ENCODE results near the gene KRTAP4-5.
"Not testable (repeated sequence)": the region's sequence is repeated elsewhere in the genome, so short reads cannot be mapped to it uniquely, and the experiment has no call there.

Gene KRTAP4-5

DNA sequence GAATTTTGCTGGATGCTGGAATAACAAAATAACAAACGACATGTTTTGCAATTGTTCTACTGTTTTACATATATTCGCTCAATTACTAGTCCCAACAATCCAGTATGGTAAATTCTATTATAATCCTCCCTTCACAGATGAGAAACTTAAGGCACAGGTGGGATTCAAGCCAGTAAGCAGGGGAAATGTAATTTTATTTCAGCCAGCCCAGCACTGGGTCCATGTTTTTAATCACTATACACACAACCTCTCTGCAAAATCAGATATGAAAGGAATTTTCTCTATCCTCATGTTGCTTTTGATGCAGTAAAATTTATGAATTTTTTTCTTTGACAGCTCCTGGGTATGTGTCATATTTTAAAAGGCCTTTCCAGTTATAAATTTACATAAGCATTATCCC lies 4.4 kb downstream of the KRTAP4-5 start:
- no peak for DNase-seq

DNA sequence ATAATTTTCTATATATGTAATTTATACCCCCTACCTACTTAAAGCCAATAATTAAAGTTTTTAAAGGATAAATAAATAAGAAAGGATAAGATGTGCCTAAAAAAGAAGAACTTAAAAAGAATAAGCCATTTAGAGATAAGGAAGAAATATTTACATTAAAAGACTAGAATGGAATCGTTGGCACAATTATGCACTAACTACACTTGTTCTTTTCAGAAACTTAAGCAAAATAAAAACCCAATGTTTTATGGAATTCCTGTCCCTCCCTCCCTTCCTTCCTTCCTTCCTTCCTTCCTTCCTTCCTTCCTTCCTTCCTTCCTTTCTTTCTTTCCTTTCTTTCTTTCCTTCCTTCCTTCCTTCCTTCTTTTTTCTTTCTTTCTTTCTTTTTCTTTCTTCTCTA lies 4.8 kb downstream of the KRTAP4-5 start:
- DNase-seq = no peak

DNA sequence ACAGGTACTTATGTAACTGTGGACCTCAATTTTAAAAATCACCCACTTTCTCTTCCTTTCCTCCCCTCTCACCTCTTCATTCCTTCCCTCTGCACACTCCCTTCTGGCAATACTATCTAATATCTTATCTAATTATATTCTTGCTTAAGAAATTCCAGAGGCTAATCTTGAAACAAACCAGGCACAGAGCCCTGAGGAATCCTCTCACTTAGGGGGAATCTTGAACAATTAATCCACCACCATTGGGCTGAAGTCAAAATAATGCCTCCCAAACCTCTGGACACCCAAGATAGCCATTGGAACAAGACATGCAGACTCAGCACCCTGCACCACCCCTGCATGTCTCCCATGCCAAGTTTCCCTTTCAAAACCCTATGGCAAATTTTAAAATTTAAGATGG lies 8.3 kb downstream of the KRTAP4-5 start:
- no peak for DNase-seq

DNA sequence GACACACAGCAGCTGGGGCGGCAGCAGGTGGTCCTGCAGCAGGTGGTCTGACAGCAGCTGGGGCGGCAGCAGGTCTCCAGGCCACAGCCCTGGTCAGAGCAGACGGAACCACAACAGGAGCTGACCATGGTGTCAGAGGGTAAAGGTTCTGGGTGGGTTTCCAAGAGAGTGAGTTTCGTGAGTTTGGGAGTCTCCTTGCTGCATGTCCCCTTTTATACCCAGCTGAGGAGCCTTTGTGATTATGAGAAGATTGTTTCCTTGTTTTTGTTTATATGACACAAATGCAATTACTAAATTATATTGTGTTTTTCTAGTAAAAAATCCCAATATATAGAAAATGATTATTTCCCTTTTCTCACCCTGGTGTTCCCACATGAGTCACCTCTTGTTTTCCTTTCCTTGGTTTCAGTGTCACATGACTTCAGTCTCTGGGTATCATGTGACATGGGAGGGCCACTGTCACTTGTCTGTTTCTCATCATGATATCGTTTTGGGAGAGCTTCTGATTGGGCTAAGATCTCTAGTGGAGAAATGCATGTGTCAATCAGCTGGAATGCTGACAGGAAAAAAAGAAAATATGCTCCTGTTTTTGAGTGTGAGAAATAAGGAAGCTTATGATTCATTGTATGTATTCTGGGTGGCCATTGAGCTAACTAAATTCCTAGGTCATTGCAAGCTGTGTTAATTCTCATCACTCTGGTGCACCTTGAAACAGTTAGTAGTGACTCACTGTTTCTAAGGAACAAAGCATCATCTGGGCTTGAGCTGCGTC lies 9.1 kb downstream of the KRTAP4-5 start, which contains the start of gene KRTAP4-6:
Gene KRTAP4-6 (minus strand): TSS at position 185 of the 772 bp plus-strand sequence. CDS start 57 bp downstream, at position 128.
- DNase-seq = no peak

DNA sequence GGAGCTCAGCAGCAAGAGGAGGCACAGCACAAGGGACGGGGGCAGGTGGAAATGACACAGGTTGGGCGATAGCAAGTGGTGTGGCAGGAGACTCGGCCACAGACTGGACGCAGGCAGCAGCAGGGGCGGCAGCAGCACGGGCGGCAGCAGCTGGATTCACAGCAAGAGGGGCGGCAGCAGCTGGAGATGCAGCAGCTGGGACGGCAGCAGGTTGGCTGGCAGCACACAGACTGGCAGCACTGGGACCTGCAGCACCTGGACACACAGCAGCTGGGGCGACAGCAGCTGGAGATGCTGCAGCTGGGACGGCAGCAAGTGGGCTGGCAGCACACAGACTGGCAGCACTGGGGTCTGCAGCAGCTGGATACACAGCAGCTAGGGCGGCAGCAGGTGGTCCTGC lies 9.8 kb downstream of the KRTAP4-5 start:
- not testable (repeated sequence) for DNase-seq

DNA sequence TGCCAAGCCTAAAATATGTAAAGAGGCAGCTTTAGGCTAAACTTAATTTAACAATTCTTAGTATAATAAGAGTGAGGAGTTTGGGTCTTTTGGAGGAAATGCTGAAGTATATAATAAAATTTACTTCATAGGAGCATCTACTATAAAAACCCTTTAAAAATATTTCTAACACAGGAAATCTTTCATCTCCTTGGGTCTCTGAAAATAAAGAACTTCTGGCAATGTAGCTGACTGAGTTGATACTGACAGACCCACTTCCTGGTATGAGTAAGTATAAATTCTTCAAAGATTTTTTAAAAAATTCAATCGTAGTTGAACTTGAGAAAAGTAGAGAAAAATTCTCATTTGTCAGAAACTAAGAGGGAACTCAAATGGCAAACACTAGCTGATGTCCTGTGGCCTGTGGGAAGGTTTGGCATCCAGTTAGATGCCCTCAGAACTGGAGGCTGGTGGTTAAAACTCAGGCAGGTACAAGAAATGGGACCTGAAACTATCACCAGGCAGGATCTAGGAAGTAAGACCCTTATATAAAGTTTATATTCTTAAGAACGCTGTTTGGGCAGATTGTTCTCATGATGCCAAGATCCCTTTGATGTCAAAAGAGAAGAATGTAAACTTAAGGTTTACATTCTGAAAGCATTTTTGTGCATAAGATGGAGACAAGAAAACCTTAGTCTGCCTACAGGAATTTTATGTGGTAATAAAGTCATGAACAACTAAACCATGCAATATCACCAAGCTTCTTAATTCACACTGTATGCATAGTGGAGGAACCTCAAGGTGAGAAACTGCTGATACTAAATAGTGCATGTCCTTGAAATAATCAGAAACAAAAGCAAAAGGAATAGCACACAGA lies 15.5 kb downstream of the KRTAP4-5 start:
- DNase-seq = no peak

DNA sequence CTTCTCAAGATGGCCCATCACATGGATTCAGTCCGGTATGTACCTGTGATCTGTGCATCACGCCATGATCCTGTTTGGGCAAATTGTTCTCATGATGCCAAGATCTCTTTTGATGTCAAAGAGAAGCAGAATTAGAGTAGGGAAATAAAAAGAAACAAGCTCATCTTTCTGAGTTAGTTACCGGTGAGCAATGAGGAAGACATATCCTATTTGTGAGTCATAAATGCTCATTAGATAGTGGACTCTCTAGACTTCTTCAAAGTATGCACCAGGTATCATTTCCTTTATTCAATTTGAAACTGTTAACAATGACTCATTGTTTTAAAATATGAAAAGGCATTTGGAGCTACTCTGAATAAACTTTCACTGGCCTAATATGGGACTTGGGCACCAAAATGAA lies 17.6 kb downstream of the KRTAP4-5 start:
- DNase-seq = no peak

DNA sequence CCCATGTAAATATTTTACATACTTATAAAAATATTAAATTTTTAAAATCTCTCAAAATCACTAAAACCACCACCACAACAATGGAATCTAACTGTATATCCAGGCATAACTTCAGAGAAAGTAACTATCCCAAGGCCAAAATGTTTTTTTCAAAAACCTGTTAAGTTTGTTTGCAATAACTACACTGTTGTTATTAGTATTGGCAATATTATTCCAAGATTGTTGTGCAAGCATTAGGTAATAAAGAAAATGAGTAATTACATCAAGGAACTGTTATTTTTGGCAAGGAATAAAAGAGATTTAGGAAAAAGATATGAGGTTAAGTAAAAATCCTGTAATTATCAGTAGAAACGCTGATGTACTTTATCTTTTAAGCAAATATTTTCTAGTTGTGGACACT lies 22.3 kb downstream of the KRTAP4-5 start:
- no peak for DNase-seq

DNA sequence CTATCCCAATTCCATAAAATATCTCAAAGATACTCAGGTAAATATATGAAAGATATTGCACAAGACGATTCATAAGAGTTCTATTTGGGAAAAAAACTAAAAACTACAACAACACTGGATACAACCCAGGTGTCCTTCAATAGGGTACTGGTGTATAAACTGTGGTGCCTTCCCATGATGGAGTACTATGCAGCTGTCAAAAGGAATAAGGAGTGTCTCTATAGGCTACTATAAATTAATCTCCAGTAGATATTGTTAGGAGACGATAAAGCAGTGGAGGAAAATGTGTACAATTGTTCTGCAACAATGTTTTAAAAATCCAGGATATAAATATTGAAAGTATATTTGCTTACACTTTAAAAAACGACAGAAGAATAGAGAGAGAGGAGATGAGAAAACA lies 23.2 kb downstream of the KRTAP4-5 start:
- DNase-seq = no peak

DNA sequence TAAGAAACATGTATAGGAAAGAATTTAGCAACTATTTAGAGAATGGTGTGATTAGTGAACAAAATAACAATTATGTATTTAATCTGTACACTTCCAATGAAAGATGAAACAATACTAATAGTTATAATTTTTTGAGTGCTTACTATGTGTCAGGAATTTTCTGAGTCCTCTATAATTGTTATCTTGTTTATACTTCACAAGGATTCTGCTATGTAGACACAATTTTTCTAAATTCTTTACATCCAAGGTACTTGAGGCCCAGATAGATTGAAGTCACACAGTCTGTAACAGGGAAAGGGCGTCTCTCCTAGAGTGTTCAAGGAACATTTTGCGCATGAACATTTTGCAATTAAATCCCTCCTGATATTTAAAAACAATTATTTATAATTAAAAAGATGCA lies 24.6 kb downstream of the KRTAP4-5 start:
- no peak for DNase-seq

DNA sequence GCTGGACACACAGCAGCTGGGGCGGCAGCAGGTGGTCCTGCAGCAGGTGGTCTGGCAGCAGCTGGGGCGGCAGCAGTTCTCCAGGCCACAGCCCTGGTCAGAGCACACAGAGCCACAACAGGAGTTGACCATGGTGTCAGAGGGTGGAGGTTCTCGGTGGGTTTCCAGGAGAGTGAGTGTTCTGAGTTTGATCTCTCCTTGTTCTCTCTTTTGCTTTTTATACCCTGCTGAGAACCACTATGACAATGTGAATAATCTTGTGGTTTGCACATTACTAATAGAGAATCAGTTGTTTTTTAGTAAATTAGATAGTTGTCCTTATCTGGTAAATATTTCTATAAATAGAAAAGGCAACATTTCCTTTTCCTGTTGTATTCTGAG lies 25.6 kb downstream of the KRTAP4-5 start, which contains the start of gene KRTAP4-12:
Gene KRTAP4-12 (minus strand): TSS at position 192 of the 381 bp plus-strand sequence. CDS start 60 bp downstream, at position 132.
- DNase-seq = not testable (repeated sequence)

DNA sequence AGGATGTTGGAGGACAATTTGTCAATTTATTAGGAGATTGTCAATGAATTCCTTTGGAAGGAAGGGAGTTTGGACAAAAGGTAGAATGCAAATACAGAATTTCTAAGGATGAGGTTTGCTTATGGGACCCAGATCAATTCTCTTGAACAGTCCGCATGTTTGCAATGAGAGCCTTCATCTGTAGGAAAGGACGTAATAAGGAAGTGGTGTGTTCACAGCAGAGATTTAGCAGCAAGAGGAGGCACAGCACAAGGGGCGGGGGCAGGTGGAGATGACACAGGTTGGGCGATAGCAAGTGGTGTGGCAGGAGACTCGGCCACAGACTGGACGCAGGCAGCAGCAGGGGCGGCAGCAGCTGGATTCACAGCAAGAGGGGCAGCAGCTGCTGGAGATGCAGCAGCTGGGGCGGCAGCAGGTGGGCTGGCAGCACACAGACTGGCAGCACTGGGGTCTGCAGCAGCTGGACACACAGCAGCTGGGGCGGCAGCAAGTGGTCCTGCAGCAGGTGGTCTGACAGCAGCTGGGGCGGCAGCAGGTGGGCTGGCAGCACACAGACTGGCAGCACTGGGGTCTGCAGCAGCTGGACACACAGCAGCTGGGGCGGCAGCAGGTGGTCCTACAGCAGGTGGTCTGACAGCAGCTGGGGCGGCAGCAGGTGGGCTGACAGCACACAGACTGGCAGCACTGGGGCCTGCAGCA lies 26.2 kb downstream of the KRTAP4-5 start:
- not testable (repeated sequence) for DNase-seq

DNA sequence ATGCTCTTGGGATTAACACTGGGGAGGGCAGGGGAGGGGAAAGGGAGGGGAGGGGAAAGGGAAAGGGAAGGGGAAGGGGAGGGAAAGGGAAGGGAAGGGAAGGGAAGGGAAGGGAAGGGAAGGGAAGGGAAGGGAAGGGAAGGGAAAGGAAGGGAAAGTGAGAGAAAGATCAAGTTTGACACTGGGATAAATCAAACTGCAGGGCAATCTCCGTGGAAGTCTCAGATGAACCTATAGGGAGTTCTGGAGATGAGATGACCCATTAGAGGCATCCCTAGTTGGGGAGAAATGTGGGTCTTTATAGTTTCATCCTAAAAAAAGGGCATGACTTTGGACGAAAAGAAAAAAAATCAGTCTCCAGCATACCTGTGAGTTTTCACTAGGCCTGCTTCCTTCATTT lies 27.9 kb downstream of the KRTAP4-5 start:
- DNase-seq = no peak

DNA sequence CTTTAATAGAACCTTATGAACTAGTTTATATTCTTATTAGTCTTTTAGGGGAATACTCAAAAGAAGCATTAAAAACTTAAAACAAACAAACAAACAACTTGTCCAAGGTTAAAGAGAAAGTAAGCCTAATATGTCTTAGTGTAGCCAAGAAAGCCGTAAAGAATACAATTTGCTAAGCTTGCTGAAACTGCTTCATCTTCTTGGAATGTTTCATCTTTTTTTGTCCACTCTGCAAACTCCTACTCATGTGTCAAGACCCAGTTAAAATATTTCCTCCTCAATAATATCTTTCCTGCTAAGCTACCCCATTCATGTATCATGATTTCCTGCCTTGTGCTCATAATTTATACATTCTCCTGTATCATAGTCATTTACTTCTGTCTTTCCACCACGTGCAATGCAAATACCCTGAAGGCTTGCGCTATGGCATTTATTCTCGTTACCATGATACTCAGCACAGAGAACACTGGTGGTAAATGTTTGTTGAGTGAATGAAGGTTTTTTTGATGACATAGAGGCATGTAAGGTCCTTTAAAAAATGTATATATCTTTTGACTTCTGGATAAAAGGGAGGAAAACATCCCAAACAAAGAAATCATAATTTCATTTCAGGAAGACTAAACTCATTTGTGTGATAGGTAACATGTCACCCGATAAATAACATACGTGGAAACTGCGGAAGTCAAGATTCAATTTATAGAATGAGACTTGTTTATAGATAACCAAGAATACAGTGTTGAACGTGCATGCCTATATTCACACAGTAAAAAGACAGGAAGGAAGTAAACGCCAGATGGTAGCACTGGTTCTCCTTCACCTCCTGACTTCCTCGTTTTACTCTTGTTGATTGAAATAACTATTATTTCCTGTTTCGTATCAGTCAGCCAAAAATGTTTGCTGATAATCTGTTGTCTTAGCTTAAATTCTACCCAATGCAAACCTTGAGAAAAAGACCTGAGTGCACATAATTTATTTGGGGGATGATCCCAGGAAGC lies 29.6 kb downstream of the KRTAP4-5 start:
- DNase-seq = not testable (repeated sequence)

DNA sequence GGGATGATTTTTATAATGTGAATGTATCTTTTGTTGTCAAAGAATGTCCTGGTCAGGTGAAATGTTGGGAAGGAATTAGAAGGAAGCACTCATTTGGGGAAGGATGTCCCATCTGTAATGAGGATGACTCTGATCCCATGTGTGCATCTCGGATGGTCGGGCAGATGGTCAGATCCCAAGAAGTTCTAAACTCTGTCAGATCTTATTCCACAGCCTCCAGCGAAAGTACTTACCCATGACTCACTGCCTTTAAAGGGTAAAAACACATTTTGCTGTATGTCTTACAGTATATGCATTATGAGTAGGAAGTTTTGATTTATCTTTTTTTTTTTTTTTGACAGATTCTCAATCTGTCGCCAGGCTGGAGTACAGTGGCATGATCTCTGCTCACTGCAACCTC lies 30.9 kb downstream of the KRTAP4-5 start:
- no peak for DNase-seq

DNA sequence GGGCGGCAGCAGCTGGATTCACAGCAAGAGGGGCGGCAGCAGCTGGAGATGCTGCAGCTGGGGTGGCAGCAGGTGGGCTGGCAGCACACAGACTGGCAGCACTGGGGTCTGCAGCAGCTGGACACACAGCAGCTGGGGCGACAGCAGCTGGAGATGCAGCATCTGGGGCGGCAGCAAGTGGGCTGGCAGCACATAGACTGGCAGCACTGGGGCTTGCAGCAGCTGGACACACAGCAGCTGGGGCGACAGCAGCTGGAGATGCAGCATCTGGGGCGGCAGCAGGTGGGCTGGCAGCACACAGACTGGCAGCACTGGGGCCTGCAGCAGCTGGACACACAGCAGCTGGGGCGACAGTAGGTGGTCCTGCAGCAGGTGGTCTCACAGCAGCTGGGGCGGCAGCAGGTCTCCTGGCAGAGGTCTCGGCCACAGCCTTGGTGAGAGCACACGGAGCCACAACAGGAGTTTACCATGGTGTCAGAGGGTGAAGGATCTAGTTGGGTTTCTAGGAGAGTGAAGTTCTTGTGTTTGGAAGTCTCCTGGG lies 31.7 kb downstream of the KRTAP4-5 start, which contains the start of gene KRTAP4-11:
Gene KRTAP4-11 (minus strand): TSS at position 528 of the 541 bp plus-strand sequence. CDS start 58 bp downstream, at position 470.
- not testable (repeated sequence) for DNase-seq

DNA sequence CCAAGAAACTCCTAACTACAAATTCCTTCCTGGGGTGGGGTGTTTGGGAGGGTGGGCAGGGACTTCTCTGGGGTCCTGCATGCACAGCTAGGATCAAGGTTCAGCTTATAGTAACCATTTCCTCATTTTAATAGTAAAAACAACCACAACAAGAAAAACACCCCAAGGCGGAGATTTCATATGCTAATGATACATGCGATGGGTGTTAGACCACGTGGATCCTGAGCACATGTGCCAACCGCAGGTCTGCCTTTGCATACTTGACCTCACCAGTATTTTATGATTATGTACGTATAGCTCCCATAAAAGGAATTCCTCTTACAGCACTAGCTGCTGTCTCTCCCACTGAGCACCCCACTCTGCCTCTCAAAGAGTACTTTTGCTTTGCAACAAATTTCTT lies 33.3 kb downstream of the KRTAP4-5 start:
- no peak for DNase-seq

DNA sequence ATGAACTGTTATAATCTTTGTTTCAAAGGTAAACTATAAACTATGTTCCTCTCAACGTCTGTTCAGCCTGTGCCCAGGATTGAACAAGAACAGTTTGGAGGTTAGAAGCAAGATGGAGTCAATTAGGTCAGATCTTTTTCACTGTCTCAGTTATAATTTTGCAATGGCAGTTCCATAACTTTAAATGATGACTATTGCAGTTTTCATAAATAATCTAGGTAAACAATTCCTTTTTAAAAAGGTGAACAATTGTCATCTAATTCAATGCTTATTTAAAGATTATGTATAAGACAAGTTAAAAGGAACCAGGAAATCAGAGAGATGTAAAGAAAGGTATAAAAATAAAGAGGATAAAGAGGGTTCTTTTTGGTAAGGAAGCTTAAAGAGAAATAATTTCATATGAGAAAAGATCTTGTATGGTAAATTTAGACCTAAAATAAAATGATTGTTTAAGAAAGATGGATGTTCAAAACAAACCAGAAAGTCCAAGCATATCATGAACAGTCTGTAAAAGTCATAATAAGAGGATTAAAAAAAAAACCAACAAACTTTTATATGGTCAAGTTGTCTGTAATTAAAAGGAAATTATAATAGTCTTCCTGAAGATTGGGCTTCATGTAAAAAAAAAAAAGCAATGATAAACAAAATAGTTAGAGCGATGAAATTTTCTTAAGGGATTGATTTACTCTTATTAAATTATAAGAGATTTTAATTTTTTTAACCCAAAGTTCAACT lies 38.3 kb downstream of the KRTAP4-5 start:
- no peak for DNase-seq

DNA sequence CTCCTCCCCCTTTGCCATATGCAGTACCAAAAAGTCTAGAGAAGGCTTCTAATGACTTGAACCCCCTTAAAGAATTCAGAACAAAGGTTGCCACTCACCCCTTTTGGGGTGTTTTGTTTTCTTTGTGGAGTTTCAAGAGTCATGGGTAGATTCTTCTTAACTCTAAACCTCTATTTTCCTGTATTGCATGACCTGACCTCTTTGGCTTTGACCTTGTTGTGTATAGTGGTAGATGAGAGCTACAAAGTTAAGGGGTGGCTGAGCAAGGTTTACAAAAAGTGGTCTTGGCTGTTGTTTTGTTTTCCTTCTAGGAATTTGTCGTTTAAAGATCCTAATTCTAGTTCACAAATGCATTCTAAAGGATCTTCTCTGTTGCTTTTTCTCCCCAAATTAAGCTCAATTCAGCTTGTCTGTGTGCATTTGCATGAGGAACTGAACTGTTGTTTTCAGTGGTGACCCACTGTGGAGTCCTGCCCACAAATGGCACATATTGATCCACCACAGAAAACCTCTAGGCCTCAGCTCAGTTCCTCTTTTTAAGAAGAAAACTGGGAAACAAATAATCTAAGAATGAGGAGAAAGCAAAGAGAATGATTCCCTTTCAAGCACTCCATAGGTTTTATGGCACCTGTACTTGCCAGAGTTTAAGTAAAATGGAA lies 40.8 kb downstream of the KRTAP4-5 start:
- not testable (repeated sequence) for DNase-seq

DNA sequence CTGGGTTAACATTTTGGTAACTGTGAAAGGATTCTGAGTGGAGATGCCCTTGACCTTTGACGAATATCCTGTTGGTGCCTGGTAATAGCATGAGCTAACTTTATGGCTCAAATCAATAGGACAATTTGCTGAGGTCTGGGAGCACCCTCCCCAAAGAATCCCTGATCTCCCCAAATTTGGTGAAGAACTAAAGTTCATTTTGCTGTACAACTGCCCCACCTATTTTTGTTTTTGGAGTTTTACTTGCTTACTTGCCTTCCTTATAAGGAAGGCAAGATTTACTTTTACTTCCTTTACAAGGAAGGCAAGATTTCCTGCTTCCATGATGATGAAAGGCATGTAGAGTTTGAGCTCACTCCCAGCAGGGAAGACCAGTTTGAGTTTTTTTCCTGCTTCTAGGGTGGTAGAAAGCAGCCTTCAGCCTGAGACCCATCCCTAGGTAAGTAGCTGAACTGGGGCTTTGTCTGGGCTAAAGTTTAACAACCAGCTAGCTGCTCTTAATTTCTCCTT lies 41.6 kb downstream of the KRTAP4-5 start:
- no peak for DNase-seq
